SIG-M5 treated with dmso at 0.1 percent for 504 hours (cell line): ENCODE data around the gene RNF19B.

ENCODE experiments used
- DNase-seq: peaks from one replicate; lab custom pipeline; 2025; ENCODE audit not compliant: unreplicated experiment; lab: John Stamatoyannopoulos, UW

RNF19B gene

GRCh38 chr1:32902535-32902920 lies 62.1 kb downstream of the RNF19B start:
- DNase-seq: no peak

GRCh38 chr1:32901823-32902534 lies 62.6 kb downstream of the RNF19B start:
- DNase-seq: no peak

- DNase-seq: no peak
Measured at GRCh38 chr1:32900956-32901822, 63.4 kb downstream of the RNF19B start, which contains the start of gene TMEM54. Gene TMEM54 (minus strand): TSS chr1:32901389. CDS start chr1:32901238, 151 bp downstream.

- DNase-seq: no peak
Measured at GRCh38 chr1:32900371-32900955, 64.1 kb downstream of the RNF19B start.

- no peak for DNase-seq
Measured at GRCh38 chr1:32899586-32900296, 64.9 kb downstream of the RNF19B start.

GRCh38 chr1:32898958-32899357 lies 65.7 kb downstream of the RNF19B start:
- no peak for DNase-seq

- no peak for DNase-seq
Measured at GRCh38 chr1:32898056-32898455, 66.6 kb downstream of the RNF19B start.

- no peak for DNase-seq
Measured at GRCh38 chr1:32897082-32898049, 67.2 kb downstream of the RNF19B start.

- no peak for DNase-seq
Measured at GRCh38 chr1:32896451-32896850, 68.2 kb downstream of the RNF19B start.

- no peak for DNase-seq
Measured at GRCh38 chr1:32895325-32896215, 69.0 kb downstream of the RNF19B start.

- no peak for DNase-seq
Measured at GRCh38 chr1:32894681-32895080, 69.9 kb downstream of the RNF19B start.

- no peak for DNase-seq
Measured at GRCh38 chr1:32894019-32894600, 70.5 kb downstream of the RNF19B start.

- no peak for DNase-seq
Measured at GRCh38 chr1:32893198-32894018, 71.2 kb downstream of the RNF19B start.

- no peak for DNase-seq
Measured at GRCh38 chr1:32892368-32893197, 72.0 kb downstream of the RNF19B start.

- DNase-seq: no peak
Measured at GRCh38 chr1:32891630-32892029, 73.0 kb downstream of the RNF19B start.

GRCh38 chr1:32891241-32891570 lies 73.4 kb downstream of the RNF19B start:
- DNase-seq: no peak
